Raji (cell line): ENCODE measurements around the gene MYH9.
A peak's percentile ranks its signal among the peaks of the same experiment; 100 is the strongest.

Experiments used
- POLR2A ChIP-seq: IDR thresholded peaks from 2 replicates; pipeline ENCODE4 v1.6.1; 2011; ENCODE audit warnings: low read depth, low read length, control low read depth; ENCODE audit not compliant: insufficient read depth

The MYH9 gene

GRCh38 chr22:36252754-36253522, 134.8 kb downstream of the MYH9 start, which contains the start of gene APOL1:
APOL1 (plus strand) TSS chr22:36253133; CDS start chr22:36254956, 1,823 bp downstream.
- TF ChIP-seq POLR2A = no peak

DNA sequence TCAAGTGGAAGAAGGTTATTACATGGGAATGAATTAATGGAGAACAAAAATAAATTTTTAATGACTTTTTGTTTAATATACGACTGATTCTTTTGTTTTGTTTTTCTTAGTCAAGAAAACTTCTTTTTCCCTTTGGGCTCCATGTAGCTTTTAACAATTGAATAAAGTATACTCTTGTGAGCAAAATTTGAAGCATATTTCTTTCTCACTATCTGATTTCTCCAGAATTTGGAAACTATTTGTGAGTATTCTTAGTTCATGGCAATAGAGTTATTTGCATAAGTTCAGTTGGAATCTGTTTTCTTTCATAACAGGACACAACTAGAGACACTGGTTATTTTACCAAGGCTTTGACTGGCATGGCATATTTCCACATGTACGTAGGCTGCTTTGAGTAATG, 138.6 kb downstream of the MYH9 start:
- no peak for TF ChIP-seq POLR2A

DNA sequence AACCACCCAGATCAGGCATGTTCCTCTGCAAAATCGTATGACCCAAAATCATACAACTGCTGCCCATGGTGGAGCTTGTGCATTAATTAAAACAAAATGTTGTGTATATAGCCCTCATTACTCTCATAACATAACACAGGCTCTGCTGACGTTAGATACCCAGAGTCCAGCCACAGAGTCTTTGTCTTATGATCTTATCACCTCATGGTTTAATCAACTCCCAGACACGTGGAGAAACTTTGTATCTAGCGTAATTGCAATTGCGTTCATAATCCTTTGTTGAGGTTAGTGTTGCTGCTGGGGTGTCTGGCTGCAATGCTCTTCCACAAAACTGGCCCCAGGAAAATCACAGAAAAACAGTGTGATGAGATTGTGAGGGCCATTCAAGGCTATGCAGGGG, 139.8 kb downstream of the MYH9 start:
- TF ChIP-seq POLR2A = no peak

GRCh38 chr22:36246718-36247117, 141.0 kb downstream of the MYH9 start:
- no peak for TF ChIP-seq POLR2A

- TF ChIP-seq POLR2A = no peak
Observed at GRCh38 chr22:36245805-36246356, 141.9 kb downstream of the MYH9 start.

- TF ChIP-seq POLR2A = no peak
Observed at GRCh38 chr22:36244522-36245391, 143.0 kb downstream of the MYH9 start.

DNA sequence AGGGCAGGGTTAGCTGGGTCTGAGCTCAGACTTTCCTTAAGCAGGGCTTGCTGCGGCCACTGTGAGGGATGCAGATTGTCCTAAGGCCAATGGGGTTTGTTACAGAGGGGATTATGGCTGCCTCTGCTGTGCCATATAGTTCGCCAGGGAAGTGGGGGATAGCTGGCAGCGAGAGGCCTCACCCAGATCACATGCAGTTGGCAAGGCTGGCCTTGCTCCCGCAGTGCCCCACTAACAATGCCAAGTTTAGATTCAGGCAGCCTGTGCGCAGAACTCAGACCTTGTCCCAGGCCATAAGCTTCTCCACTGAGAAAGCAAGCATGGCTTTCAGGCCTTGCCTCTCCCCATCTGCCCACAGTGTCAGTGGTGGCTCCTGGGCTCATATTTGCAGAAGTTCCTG, 143.8 kb downstream of the MYH9 start:
- TF ChIP-seq POLR2A = no peak

DNA sequence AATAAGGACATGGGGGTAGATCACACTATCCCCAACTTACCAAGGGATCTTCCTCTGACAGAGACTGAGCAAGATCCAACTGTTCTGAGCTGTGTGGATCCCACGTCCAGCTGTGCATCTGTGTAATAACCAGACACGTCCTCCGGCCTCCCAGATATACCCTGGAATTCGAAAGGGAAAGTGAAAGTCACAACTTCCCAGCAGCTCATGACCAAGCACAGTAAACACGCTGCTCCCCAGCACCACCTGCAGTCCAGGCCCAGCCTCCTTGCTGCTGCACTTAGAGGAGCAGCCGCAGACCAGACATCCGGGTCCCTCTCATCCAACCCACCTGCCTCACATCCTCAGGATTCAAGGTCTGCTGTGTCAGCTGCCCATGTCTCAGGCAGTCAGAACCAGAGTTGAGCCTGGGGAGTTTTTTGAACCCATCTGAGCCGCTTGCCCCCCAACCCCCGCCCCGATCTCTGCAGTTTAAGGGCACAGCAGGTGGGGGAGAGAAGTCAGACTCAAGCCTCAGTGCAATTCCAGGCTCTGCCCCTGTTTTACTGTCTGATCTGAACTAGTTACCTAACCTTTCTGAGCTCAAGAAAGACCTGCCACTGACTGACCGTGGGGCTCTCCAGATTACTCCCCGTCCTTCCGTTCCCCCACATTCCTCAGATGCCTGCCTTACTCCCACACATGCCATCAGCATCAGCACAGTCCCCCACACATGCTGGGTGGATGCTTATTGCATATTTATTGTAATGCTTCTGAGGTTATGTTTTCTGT, 148.2 kb downstream of the MYH9 start, which contains the start of gene APOL2:
APOL2 (minus strand) TSS at position 127 of the 771 bp plus-strand sequence. CDS start 6,365 bp downstream, outside the sequence.
- peak; percentile 79 for TF ChIP-seq POLR2A

- TF ChIP-seq POLR2A = no peak
Observed at GRCh38 chr22:36239150-36239400, 148.7 kb downstream of the MYH9 start.

DNA sequence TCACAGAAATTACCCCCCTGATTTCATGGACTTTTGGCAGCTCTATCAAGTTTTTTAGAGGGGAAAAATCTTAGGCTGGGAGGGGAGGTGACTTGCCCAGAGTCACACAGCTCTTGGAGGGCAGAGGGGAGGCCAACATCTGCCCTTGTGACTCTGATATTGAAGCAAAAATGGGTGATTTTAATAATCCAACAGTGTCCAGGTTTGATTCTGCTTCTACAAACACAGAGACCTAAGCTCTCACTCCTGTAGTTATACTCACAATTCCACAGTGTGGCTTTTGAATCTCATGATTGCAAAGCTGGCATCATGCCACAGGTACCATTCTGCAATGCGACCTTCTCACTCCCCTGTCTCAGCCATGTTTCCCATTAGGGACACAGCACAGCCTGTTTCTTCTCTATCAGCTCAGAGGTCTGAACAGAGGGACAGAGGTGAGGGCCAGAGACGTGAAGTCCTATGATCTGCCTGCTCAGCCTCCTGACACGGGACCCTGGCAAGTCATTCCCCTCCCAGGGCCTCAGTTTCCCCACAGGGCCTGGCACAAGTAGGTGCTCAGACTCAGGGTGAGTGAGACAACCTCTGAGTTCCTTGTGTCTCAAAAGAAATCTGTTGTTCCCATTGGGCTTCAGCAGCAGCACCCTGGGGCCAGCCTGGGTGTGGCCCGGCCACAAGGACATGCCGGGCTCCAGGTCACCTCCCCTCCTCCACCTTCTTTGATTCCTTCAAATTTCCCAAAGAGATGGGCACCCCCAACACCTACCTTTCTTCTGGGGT, 149.2 kb downstream of the MYH9 start:
- TF ChIP-seq POLR2A = no peak

GRCh38 chr22:36237462-36238372, 150.1 kb downstream of the MYH9 start:
- TF ChIP-seq POLR2A = no peak

GRCh38 chr22:36236388-36237319, 151.1 kb downstream of the MYH9 start:
- TF ChIP-seq POLR2A = no peak
